ENCODE data around the gene TEX48.

Gene TEX48

GRCh38 chr9:114681594-114682332 is at the start of gene TEX48:
Gene TEX48 (minus strand): TSS chr9:114682192. CDS start chr9:114671723, 10,469 bp downstream.
- DNase-seq (ENCODE audit: low read depth in 4 of 4, low spot score in 1 of 4) = peak; percentile 65 to 80 (median 75)

- DNase-seq (ENCODE audit: low read depth in 4 of 4, low spot score in 1 of 4) = no peak
Measured at GRCh38 chr9:114731701-114732100, 49.7 kb upstream of the TEX48 start.

GRCh38 chr9:114729706-114730105 is 47.7 kb upstream of the TEX48 start:
- no peak for DNase-seq (ENCODE audit: low read depth in 4 of 4, low spot score in 1 of 4)

- DNase-seq (ENCODE audit: low read depth in 4 of 4, low spot score in 1 of 4) = no peak
Measured at GRCh38 chr9:114725930-114726329, 43.9 kb upstream of the TEX48 start.

- DNase-seq (ENCODE audit: low read depth in 4 of 4, low spot score in 1 of 4) = no peak
Measured at GRCh38 chr9:114724744-114725143, 42.8 kb upstream of the TEX48 start.

- no peak for DNase-seq (ENCODE audit: low read depth in 4 of 4, low spot score in 1 of 4)
Measured at GRCh38 chr9:114723931-114724330, 41.9 kb upstream of the TEX48 start.

GRCh38 chr9:114722937-114723620 is 41.1 kb upstream of the TEX48 start:
- no peak for DNase-seq (ENCODE audit: low read depth in 4 of 4, low spot score in 1 of 4)

- no peak for DNase-seq (ENCODE audit: low read depth in 4 of 4, low spot score in 1 of 4)
Measured at GRCh38 chr9:114722081-114722621, 40.2 kb upstream of the TEX48 start.

GRCh38 chr9:114721491-114722079 is 39.6 kb upstream of the TEX48 start:
- DNase-seq (ENCODE audit: low read depth in 4 of 4, low spot score in 1 of 4) = no peak

GRCh38 chr9:114720086-114720676 is 38.2 kb upstream of the TEX48 start:
- no peak for DNase-seq (ENCODE audit: low read depth in 4 of 4, low spot score in 1 of 4)

GRCh38 chr9:114719290-114719689 is 37.3 kb upstream of the TEX48 start:
- DNase-seq (ENCODE audit: low read depth in 4 of 4, low spot score in 1 of 4) = no peak

GRCh38 chr9:114718801-114719221 is 36.8 kb upstream of the TEX48 start:
- DNase-seq (ENCODE audit: low read depth in 4 of 4, low spot score in 1 of 4) = peak; percentile 66 to 89 (median 84)

GRCh38 chr9:114717908-114718486 is 36.0 kb upstream of the TEX48 start:
- no peak for DNase-seq (ENCODE audit: low read depth in 4 of 4, low spot score in 1 of 4)

- no peak for DNase-seq (ENCODE audit: low read depth in 4 of 4, low spot score in 1 of 4)
Measured at GRCh38 chr9:114709636-114710035, 27.6 kb upstream of the TEX48 start.

- no peak for DNase-seq (ENCODE audit: low read depth in 4 of 4, low spot score in 1 of 4)
Measured at GRCh38 chr9:114706711-114707110, 24.7 kb upstream of the TEX48 start.

GRCh38 chr9:114701988-114702387 is 20.0 kb upstream of the TEX48 start:
- no peak for DNase-seq (ENCODE audit: low read depth in 4 of 4, low spot score in 1 of 4)

- no peak for DNase-seq (ENCODE audit: low read depth in 4 of 4, low spot score in 1 of 4)
Measured at GRCh38 chr9:114697951-114698351, 16.0 kb upstream of the TEX48 start.

GRCh38 chr9:114696814-114697544 is 15.0 kb upstream of the TEX48 start:
- DNase-seq (ENCODE audit: low read depth in 4 of 4, low spot score in 1 of 4) = peak in 3 of 4 experiments; percentile 35 to 69 (median 44)

- DNase-seq (ENCODE audit: low read depth in 4 of 4, low spot score in 1 of 4) = no peak
Measured at GRCh38 chr9:114695948-114696347, 14.0 kb upstream of the TEX48 start.

GRCh38 chr9:114694719-114695269 is 12.8 kb upstream of the TEX48 start:
- DNase-seq (ENCODE audit: low read depth in 4 of 4, low spot score in 1 of 4) = no peak
